NCI-H2107 treated with DMSO at 0.1 percent for 48 hours (cell line): ENCODE results near the gene LBR.

Experiments used
- DNase-seq: peaks from one replicate; lab custom pipeline; 2025; ENCODE audit not compliant: unreplicated experiment; lab: John Stamatoyannopoulos, UW

LBR gene

DNA sequence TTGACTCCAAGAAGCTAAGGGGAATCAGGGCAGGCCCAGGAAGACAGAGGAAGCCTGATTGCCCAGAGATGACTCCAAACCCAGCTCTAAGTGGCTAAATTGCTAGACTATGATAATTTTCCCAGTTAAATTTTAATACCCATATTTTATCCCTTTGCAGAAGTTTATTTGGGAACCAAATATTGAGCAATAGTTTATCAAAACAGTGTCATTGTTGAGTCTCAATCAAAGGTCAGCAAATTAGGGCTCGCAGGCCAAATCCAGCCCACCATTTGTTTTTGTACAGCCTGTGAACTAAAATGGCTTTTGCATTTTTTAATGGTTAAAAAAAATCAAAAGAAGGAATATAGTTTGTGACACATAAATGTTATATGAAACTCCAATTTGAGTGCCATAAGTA lies 47.1 kb downstream of the LBR start:
- no peak for DNase-seq

DNA sequence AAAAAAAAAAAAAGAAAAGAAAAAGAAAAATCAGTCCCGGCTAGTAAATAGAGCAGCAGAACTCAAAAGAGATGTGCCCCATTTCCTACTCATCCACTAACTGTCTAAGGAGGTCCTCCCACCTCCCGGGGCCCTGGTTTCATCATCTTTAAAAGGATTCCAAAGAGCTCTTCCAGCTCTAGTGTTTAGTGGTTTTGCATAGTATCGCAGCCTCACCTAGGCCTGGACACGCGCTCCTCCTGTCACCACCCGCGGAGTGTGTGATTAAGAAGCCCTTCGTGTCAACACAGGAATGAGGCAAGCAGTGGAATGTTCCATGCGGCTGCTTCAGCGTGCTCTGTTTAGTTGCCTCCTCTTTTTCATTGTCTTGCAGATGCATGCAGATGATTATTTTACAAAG lies 49.0 kb downstream of the LBR start:
- peak; percentile 43 for DNase-seq

DNA sequence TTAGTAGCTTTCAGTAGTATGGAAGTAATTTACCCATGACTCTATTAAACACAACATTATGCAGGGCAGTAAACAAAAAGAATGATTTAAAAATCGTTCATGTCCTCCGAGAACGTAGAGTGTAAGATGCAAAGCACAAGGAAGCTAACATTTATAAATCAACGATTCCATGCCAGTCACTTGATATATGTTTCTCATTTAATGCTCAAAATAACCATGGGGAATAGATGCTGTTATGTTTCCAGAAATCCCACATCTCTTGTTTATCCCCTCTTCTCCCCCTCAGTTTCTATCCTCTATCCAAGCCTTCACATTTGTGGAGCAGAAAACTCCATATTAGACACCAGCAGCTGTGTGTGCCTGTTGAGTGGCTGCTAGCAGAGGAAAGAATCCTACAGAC lies 52.8 kb downstream of the LBR start:
- no peak for DNase-seq

DNA sequence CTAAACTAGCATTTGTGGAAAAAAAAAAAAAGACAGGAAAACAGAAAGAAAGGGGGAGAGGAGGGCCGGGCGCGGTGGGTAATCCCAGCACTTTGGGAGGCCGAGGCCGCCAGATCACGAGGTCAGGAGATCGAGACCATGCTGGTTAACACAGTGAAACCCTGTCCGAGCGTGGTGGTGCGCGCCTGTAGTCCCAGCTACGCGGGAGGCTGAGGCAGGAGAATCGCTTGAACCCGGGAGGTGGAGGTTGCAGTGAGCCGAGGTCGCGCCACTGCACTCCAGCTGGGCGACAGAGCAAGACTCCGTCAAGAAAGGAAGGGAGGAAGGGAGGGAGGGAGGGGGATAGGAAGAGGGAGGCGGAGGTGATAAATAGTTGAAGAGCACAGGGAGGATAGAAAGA lies 54.7 kb downstream of the LBR start:
- no peak for DNase-seq

DNA sequence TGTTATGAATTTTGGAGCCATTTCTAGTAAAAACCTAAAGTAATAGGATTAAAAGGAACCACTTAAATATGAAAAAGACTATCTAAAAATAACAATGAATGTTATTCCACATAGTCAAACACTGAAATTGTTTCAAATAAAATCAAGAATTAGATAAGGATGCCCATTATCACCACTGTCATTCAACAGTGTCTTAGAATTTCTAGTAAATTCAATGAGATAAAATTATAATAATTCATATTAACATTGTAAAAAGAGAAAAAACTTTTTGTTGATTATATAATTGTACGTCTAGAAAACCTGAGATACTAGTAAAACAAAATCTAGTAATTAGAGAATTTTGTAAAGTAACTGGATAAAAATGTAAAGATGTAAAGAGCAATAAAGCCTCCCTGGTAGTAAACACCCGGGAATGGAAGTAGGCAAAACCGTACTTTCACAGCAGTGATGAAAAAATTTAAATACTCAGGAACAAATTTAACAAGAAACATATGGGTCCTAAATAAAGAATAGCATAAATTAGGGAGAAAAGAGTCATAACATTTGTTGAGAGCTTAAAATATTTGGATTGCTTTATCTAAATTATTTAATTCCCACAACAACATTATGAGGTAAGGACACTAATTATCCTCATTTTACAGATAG lies 56.4 kb downstream of the LBR start:
- DNase-seq: no peak

DNA sequence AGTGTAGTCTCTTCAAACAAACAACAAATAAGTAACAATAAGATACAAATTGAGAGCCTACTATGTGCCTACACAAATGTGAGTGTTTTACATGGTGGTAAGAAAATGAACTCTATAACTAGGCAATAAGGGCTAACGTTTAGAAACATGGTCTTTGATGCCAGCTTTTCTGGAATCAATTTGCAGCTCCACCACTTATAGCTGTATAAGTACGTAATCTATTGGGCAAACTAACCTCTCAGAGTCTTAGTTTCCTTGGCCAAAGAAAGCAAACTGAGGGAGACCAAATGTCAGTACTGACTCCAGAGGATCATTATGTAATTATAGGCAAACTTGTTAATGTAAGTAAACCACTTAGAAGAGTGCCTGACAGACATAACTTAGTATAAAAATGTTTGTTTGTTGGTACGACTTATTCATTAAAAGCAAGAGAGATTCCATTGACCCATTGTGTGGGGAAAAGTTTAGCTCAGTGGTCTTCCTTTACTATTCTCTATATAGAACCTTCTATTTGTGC lies 59.7 kb downstream of the LBR start:
- DNase-seq: no peak

DNA sequence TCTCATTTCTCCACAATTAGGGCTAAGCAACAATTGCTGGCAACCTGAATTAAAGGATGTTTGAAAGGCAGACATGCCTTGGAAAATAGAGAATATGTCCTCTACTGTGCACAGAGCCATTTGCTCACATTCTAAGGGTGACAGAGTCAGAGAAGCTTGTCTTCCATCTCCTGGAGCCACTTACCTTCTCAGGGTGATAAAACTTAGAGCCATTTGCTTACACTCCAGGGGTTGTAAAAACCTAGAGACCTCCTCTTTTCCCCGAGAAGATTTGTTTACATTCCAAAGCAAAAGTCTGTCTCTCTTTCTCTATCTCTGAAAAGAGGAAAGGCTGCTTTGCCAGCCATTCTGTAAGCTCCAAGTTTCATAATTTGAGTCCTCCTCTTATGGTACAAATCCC lies 61.3 kb downstream of the LBR start:
- no peak for DNase-seq

DNA sequence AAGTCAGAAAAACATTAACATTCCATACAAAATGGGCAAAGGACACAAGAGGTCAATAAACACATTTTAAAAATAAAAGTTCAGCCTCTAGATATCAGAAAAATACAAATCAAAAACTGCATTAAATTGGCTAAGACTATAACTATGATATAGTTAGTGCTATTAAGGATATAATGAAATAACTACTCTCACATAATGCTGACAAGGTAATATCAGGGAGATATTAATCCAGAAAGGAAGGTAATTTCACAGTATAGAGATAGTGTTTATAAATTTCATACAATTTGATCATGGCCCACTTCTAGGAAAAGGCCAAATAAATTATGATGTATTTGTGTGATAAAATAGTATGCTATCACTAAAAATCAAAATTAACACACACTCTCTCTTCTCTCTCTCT lies 61.8 kb downstream of the LBR start:
- no peak for DNase-seq

DNA sequence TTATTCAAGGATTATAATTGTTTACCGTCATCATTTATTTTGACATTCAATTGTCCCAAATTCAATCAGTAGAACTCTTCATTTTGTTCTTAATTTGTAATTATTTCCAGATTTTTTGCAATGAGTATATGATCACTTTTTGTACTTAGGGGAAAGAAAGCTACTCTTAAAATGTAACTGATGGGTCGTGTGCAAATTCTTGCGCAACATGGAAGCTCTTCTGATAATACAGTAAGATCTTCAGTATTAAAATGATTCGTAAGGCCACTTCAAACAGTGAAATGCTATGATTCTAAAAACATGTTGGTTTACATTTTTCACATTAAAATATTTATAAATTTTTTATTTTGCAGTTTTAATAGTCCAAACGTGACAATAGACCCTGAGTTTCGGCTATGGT lies 63.4 kb downstream of the LBR start:
- DNase-seq: no peak

DNA sequence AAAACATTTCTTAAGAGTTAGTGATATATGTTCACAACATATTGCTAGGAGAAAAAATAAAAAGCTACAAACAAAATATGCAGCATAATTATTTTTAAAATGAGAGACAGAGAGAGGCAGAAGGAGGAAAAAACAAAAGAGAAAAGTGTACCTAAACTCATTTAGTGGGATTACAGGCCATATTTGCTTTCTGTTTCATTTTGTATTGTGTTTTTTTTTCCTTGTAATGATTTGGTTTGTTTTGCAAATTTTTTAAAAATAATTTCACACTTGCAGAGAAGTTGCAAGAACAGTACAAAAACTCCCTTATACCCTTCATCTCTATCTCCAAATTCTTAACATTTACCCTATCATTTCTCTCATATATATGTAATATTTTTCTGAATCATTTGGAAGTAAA lies 65.0 kb downstream of the LBR start:
- DNase-seq: no peak

DNA sequence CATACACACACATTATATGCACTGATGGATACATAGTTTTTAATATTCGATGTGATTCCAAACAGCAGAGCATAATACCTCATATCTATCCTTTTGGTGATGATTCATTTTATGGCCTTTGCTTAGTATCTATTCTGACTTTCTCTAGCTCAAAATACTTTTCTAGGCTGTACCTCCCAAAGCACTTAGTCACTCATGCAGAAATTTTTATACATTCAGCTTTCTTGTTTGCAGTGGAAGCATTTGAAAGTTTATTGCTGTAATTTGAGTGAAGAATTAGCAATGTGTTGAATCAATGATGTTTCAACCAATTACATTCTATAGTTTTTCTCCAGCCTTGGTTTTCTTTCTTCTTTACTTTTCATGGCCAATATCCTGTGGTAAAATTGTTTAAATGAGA lies 66.7 kb downstream of the LBR start:
- no peak for DNase-seq

DNA sequence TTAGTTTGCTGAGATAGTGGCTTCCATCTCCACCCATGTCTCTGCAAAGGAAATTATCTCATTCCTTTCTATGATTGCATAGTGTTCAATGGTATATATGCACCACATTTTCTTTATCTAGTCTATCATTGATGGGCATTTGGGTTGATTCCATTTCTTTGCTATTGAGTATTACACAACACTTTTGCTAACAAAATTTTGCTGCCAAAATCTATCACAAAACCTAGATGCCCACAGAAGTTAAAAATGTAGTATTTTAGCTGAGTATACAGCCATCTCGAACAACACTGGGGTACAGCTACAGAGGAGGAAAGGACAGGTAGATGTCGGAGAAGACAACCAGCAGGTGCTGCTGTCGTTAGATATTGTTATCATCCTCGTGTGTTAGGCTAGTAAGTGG lies 67.7 kb downstream of the LBR start:
- DNase-seq: no peak

DNA sequence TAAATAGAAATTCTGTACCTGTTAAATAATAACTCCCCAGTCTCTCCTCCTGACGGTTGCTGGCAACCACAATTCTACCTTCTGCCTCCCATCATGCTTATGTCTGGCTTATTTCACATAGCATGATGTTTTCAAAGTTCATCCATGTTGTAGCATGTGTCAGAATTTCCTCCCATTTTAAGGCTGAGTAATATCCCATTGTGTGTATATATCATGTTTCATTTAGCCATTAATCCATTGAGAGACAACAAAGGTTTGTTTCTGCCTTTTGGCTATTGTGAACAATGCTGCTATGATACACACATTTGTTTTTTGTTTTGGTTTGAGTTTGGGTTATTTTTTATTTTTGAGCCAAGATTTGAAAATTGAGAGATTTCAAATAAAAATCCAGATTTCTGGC lies 72.0 kb downstream of the LBR start:
- DNase-seq: no peak

DNA sequence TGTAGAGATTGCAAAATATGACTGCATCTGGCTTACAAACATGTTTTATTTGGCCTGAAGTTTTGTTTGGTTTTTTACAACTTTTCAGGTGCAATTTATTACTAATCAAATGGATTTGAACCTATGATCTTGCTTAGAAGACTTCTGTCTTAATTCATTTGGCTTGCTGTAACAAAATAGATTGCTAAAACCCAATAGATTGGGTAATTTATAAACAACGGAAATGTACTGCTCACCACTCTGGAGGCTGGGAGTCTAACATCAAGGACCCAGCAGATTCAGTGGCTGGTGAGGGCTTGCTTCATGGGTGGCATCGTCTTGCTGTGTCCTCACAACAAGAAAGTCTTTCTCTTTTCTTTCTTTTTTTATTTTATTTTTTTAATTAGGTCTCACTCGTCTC lies 72.9 kb downstream of the LBR start:
- no peak for DNase-seq
